WTC11 (cell line): ENCODE results near the gene PRELID2. TPM values are rescaled to one million over a fixed set of nuclear protein-coding genes. Genes with fewer than 3 reads are reported as not detected.
"Not testable (repeated sequence)": the region's sequence is repeated elsewhere in the genome, so short reads cannot be mapped to it uniquely, and the experiment has no call there.

ENCODE experiments used
- ATAC-seq: fragments of 200-7000 bp; cut with Tn5 transposase; 2 replicates; pipeline ENCODE4 v1.10.0; 2021; ENCODE audit warnings: mild to moderate bottlenecking, moderate library complexity
- CTCF ChIA-PET: fragments of 300-600 bp; sonication (Branson Sonifier 250); formaldehyde crosslinking; loops from one replicate; lab custom pipeline; 2021; ENCODE audit warnings: antibody characterized with exemption; lab: Charles Lee
- POLR2A ChIA-PET: fragments of 350-600 bp; sonication (Branson Sonifier 250); formaldehyde crosslinking; loops from one replicate; lab custom pipeline; 2021; ENCODE audit warnings: antibody characterized with exemption; lab: Charles Lee
- DNase-seq: peaks from one replicate; pipeline ENCODE4 v3.0.0; 2021; ENCODE audit warnings: low spot score
- H3K27ac Mint-ChIP-seq: 2 replicates; pipeline ENCODE4 v1.8.0; 2021; ENCODE audit warnings: mixed read lengths
- H3K27me3 Mint-ChIP-seq: 2 replicates; pipeline ENCODE4 v1.8.0; 2021; ENCODE audit warnings: low read depth, mild to moderate bottlenecking, moderate library complexity, mixed read lengths
- H3K36me3 Mint-ChIP-seq: 2 replicates; pipeline ENCODE4 v1.8.0; 2021; ENCODE audit warnings: mixed read lengths
- H3K4me1 Mint-ChIP-seq: 2 replicates; pipeline ENCODE4 v1.8.0; 2022; ENCODE audit warnings: mixed read lengths
- H3K4me3 Mint-ChIP-seq: 2 replicates; pipeline ENCODE4 v1.8.0; 2021; ENCODE audit warnings: mild to moderate bottlenecking, moderate library complexity, mixed read lengths
- H3K9me3 Mint-ChIP-seq: 2 replicates; pipeline ENCODE4 v1.8.0; 2021; ENCODE audit warnings: mixed read lengths
- AR ChIP-seq: fragments of 250-450 bp; sonication (Bioruptor Pico); IDR thresholded peaks from 2 replicates; pipeline ENCODE4 v1.9.0; 2021; ENCODE audit warnings: mild to moderate bottlenecking
- ATF1 ChIP-seq: sonication (generic); formaldehyde crosslinking; IDR thresholded peaks from 2 replicates; pipeline ENCODE4 v1.8.1; 2023; ENCODE audit warnings: mild to moderate bottlenecking, moderate library complexity, missing genetic modification reagents
- CDX4 ChIP-seq: fragments of 250-450 bp; sonication (Bioruptor Pico); IDR thresholded peaks from 2 replicates; pipeline ENCODE4 v1.9.0; 2021; ENCODE audit warnings: moderate library complexity, mild to moderate bottlenecking, inconsistent platforms, borderline replicate concordance
- ELF4 ChIP-seq: sonication (generic); formaldehyde crosslinking; IDR thresholded peaks from 2 replicates; pipeline ENCODE4 v1.8.1; 2022; ENCODE audit warnings: low read depth, mild to moderate bottlenecking, moderate library complexity, missing genetic modification reagents
- ESRRA ChIP-seq: sonication (generic); formaldehyde crosslinking; IDR thresholded peaks from 2 replicates; pipeline ENCODE4 v1.8.1; 2022; ENCODE audit warnings: mild to moderate bottlenecking, missing genetic modification reagents, borderline replicate concordance
- FOXP1 ChIP-seq: sonication (generic); formaldehyde crosslinking; IDR thresholded peaks from 2 replicates; pipeline ENCODE4 v1.8.0; 2022; ENCODE audit warnings: missing genetic modification reagents, mild to moderate bottlenecking, moderate library complexity, borderline replicate concordance
- FOXP4 ChIP-seq: sonication (generic); formaldehyde crosslinking; IDR thresholded peaks from 2 replicates; pipeline ENCODE4 v1.8.0; 2022; ENCODE audit warnings: mild to moderate bottlenecking, missing genetic modification reagents
- GTF2I ChIP-seq: fragments of 250-450 bp; sonication (Bioruptor Pico); conservative IDR thresholded peaks from 2 replicates; pipeline ENCODE4 v1.4.0; 2021; ENCODE audit warnings: mild to moderate bottlenecking
- JAZF1 ChIP-seq: fragments of 250-450 bp; sonication (Bioruptor Pico); IDR thresholded peaks from 2 replicates; pipeline ENCODE4 v1.9.0; 2021; ENCODE audit warnings: moderate library complexity, mild to moderate bottlenecking, inconsistent platforms
- KAT7 ChIP-seq: sonication (generic); formaldehyde crosslinking; IDR thresholded peaks from 2 replicates; pipeline ENCODE4 v1.8.1; 2023; ENCODE audit warnings: missing genetic modification reagents, mild to moderate bottlenecking, borderline replicate concordance
- NR1H2 ChIP-seq: sonication (generic); formaldehyde crosslinking; IDR thresholded peaks from 2 replicates; pipeline ENCODE4 v1.9.0; 2021; ENCODE audit warnings: mild to moderate bottlenecking, moderate library complexity, missing genetic modification reagents
- TCF7 ChIP-seq: sonication (generic); formaldehyde crosslinking; IDR thresholded peaks from 2 replicates; pipeline ENCODE4 v1.8.0; 2022; ENCODE audit warnings: mild to moderate bottlenecking, low read depth, missing genetic modification reagents, moderate library complexity
- TEAD1 ChIP-seq: sonication (generic); formaldehyde crosslinking; IDR thresholded peaks from 2 replicates; pipeline ENCODE4 v1.8.0; 2022; ENCODE audit warnings: mild to moderate bottlenecking, missing genetic modification reagents
- ZBTB43 ChIP-seq: sonication (generic); formaldehyde crosslinking; IDR thresholded peaks from 2 replicates; pipeline ENCODE4 v1.8.1; 2023; ENCODE audit warnings: mild to moderate bottlenecking, missing genetic modification reagents
- ZNF121 ChIP-seq: sonication (generic); formaldehyde crosslinking; IDR thresholded peaks from 2 replicates; pipeline ENCODE4 v1.8.0; 2023; ENCODE audit warnings: missing genetic modification reagents
- ZNF281 ChIP-seq: sonication (generic); formaldehyde crosslinking; IDR thresholded peaks from 2 replicates; pipeline ENCODE4 v1.8.0; 2023; ENCODE audit warnings: mild to moderate bottlenecking, missing genetic modification reagents
- total RNA-seq: library from RNA; stranded (reverse); gene quantifications from 3 replicates; pipeline ENCODE4 v1.2.3, GENCODE V29; 2021
- TF ChIP-seq, protein P1 (sequence below): sonication (generic); formaldehyde crosslinking; IDR thresholded peaks from 2 replicates; pipeline ENCODE4 v1.8.1; 2022; ENCODE audit warnings: missing genetic modification reagents, borderline replicate concordance
- TF ChIP-seq, protein P2 (sequence below): sonication (generic); formaldehyde crosslinking; IDR thresholded peaks from 2 replicates; pipeline ENCODE4 v1.8.1; 2022; ENCODE audit warnings: mild to moderate bottlenecking, moderate library complexity, missing genetic modification reagents
- TF ChIP-seq, protein P3 (sequence below): fragments of 250-450 bp; sonication (Bioruptor Pico); IDR thresholded peaks from 2 replicates; pipeline ENCODE4 v1.9.0; 2021; ENCODE audit warnings: mild to moderate bottlenecking

PRELID2 gene
- total RNA-seq, 1 experiment from 2014 or later = 10.0 TPM

DNA sequence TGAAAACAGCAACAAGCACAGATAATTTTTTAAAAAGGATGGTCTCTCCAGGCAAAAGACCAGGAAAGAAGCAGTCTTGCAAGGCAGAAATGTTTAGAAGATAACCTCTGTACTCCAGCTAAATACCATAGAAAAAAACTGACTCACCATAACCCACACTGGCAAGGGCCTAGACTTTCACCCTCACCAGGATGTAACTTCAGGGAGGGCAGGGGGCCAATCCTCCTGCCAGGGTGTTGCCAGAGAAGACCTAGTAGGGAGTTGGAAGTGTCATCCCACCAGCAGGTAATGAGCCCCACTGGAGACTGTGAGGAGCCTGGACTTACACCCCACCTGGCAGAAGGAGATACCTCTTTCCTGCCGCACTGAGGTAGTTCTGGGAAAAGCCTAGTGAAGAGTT, 97.6 kb downstream of the PRELID2 start:
- ATAC-seq (no peak), DNase-seq (no peak)
- Mint-ChIP-seq H3K9me3 (peaks cover 15% of the 10 kb centered on the region), H3K4me3 (no peak overlapping the region), H3K36me3 (peaks cover under 1% of the 10 kb centered on the region; the same call in 1 of the 2 replicates), H3K27me3 (no peaks in the 10 kb centered on the region), H3K27ac (no peak overlapping the region), H3K4me1 (no peaks in the 10 kb centered on the region)
- TF ChIP-seq ZBTB43 (CRISPR knock-in tag) (no peak), TCF7 (CRISPR knock-in tag) (no peak), ELF4 (CRISPR knock-in tag) (no peak), CDX4 (CRISPR knock-in tag) (no peak), AR (CRISPR knock-in tag) (no peak), TEAD1 (CRISPR knock-in tag) (no peak), ATF1 (CRISPR knock-in tag) (no peak), ZNF121 (CRISPR knock-in tag) (no peak), ESRRA (CRISPR knock-in tag) (no peak), JAZF1 (CRISPR knock-in tag) (no peak), FOXP1 (CRISPR knock-in tag) (no peak)
- TF ChIP-seq, protein P1, sequence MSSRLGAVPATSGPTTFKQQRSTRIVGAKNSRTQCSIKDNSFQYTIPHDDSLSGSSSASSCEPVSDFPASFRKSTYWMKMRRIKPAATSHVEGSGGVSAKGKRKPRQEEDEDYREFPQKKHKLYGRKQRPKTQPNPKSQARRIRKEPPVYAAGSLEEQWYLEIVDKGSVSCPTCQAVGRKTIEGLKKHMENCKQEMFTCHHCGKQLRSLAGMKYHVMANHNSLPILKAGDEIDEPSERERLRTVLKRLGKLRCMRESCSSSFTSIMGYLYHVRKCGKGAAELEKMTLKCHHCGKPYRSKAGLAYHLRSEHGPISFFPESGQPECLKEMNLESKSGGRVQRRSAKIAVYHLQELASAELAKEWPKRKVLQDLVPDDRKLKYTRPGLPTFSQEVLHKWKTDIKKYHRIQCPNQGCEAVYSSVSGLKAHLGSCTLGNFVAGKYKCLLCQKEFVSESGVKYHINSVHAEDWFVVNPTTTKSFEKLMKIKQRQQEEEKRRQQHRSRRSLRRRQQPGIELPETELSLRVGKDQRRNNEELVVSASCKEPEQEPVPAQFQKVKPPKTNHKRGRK = no peak
- TF ChIP-seq, protein P2, sequence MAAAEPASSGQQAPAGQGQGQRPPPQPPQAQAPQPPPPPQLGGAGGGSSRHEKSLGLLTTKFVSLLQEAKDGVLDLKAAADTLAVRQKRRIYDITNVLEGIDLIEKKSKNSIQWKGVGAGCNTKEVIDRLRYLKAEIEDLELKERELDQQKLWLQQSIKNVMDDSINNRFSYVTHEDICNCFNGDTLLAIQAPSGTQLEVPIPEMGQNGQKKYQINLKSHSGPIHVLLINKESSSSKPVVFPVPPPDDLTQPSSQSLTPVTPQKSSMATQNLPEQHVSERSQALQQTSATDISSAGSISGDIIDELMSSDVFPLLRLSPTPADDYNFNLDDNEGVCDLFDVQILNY (CRISPR knock-in tag) = no peak
- POLR2A ChIA-PET = no interaction called here
- CTCF ChIA-PET = interaction anchor here (1.0 to 1.2 kb wide), 2 partner anchors 56 to 75 kb away, joined by 3 to 7 read pairs; no protein-coding TSS in a partner anchor

DNA sequence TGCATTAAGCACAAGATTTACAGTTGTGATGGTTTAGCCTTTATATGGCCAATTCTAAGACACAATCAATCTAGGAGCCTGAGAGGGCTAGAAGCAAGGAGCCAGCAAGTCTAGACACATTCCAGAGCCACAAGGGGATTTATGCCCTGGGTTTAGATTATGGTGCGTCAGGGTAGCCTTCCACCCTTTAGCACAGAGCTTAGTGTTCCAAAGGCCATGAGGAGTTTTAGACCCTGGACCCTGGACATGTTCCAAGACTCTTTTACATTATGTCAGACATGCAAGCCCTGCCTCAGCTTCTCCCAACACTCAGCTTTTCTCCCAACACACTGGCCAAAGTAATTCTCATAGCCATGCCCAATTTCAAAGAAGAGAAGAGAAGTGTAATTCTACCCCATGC, 105.2 kb downstream of the PRELID2 start:
- Mint-ChIP-seq H3K36me3 (peaks cover 59% of the 10 kb centered on the region), H3K9me3 (peaks cover 82% of the 10 kb centered on the region)
- H3K27ac Mint-ChIP-seq, H3K4me3 Mint-ChIP-seq, ATAC-seq, POLR2A ChIA-PET, CTCF ChIA-PET, DNase-seq, H3K27me3 Mint-ChIP-seq, H3K4me1 Mint-ChIP-seq: not testable (repeated sequence)

GRCh38 chr5:145723516-145723915, 111.6 kb downstream of the PRELID2 start:
- no peaks in the 10 kb centered on the region for H3K4me1 Mint-ChIP-seq
- H3K9me3 Mint-ChIP-seq = peaks cover 38% of the 10 kb centered on the region
- ATAC-seq (no peak), DNase-seq (no peak)
- ChIA-PET CTCF (no interaction called here), POLR2A (no interaction called here)
- H3K4me3 Mint-ChIP-seq = no peak overlapping the region
- no peak overlapping the region for H3K27ac Mint-ChIP-seq
- peaks cover 24% of the 10 kb centered on the region for H3K36me3 Mint-ChIP-seq
- H3K27me3 Mint-ChIP-seq = peaks cover 6% of the 10 kb centered on the region
- TF ChIP-seq GTF2I (no peak), TEAD1 (CRISPR knock-in tag) (no peak), ELF4 (CRISPR knock-in tag) (no peak), KAT7 (CRISPR knock-in tag) (no peak), ZNF281 (CRISPR knock-in tag) (no peak), ATF1 (CRISPR knock-in tag) (no peak), NR1H2 (CRISPR knock-in tag) (no peak), FOXP4 (CRISPR knock-in tag) (no peak)
- TF ChIP-seq, protein P3, sequence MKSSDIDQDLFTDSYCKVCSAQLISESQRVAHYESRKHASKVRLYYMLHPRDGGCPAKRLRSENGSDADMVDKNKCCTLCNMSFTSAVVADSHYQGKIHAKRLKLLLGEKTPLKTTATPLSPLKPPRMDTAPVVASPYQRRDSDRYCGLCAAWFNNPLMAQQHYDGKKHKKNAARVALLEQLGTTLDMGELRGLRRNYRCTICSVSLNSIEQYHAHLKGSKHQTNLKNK (CRISPR knock-in tag) = no peak
